GM12873 (cell line): ENCODE measurements around the gene ARHGAP10.

Source experiments
- TF ChIP-seq, protein P1 (sequence below): IDR thresholded peaks from 2 replicates; pipeline ENCODE4 v1.5.1; 2012; ENCODE audit warnings: low read depth, mild to moderate bottlenecking, moderate library complexity, low read length, control low read depth; ENCODE audit not compliant: insufficient read depth; ENCODE audit errors: missing control alignments

Gene ARHGAP10

GRCh38 chr4:147824316-147824715, 92.4 kb downstream of the ARHGAP10 start:
- TF ChIP-seq, protein P1, sequence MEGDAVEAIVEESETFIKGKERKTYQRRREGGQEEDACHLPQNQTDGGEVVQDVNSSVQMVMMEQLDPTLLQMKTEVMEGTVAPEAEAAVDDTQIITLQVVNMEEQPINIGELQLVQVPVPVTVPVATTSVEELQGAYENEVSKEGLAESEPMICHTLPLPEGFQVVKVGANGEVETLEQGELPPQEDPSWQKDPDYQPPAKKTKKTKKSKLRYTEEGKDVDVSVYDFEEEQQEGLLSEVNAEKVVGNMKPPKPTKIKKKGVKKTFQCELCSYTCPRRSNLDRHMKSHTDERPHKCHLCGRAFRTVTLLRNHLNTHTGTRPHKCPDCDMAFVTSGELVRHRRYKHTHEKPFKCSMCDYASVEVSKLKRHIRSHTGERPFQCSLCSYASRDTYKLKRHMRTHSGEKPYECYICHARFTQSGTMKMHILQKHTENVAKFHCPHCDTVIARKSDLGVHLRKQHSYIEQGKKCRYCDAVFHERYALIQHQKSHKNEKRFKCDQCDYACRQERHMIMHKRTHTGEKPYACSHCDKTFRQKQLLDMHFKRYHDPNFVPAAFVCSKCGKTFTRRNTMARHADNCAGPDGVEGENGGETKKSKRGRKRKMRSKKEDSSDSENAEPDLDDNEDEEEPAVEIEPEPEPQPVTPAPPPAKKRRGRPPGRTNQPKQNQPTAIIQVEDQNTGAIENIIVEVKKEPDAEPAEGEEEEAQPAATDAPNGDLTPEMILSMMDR, result no peak

GRCh38 chr4:147824884-147825283, 93.0 kb downstream of the ARHGAP10 start:
- TF ChIP-seq, protein P1, result no peak

DNA sequence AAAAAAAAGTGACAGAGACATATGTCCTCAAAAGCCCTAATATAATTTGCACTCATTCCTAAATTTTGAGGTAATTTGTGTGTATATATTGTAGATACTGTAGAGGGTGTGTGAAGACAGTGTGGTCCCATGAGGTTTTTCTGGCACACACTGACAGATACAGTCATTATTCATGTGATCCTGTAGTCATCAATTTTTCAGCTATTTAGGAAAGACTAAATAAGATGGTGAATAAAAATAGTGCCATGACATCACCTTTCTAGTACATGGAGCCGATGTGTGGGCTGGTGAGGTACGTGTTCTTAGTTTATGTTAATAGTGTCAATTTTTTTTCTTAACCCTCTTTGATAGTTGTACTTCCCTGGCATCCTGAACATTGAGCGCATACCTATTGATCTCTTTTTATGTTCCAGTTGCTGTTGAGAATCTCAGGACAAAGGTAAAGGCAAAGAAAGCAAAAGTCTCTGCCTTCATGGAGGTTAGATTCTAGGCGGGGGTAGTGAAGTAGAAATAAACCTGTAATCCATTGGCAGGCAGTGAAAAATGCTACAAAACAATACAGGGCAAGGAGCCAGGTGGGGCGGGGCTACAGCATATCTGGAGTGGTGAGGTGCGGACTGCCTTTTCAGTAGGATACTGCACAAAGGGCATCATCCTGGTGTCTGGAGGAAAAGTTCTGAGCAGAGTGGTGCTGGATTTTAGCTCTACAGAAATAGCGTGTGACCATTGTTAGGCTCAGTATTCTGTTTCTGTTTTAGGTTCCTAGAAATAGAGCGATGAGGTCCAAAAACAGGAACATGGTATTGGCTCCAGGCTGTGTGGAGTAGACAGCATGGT, 93.8 kb downstream of the ARHGAP10 start:
- TF ChIP-seq, protein P1, result no peak

- TF ChIP-seq, protein P1, result no peak
Observed at GRCh38 chr4:147826288-147826646, 94.4 kb downstream of the ARHGAP10 start.

DNA sequence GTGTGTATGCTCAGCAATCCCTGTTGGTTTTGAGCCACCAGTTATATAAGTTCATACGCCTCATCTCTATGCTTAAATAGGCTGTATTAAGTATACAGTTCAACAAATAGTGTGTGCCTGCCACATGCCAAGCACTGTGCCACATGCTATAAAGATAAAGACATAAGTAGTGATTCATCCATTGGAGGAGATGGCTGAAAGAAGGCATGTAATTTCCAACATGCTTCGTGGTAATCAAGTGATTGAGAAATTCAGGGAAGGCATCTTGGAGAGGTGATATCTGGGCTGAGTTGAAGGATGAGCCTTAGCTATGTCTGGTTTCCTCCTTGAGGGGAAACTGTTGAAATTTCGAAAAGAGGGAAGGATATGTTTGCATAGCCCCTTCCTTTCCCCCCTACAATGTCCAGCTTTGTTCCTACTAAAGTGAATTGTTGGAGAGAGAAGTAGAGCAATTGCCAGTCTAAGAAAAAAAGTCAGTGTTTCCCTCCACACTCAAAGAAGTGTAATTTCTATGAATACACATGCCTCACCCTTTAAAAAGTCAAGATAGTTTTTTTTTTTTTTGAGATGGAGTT, 96.5 kb downstream of the ARHGAP10 start:
- TF ChIP-seq, protein P1, result no peak

DNA sequence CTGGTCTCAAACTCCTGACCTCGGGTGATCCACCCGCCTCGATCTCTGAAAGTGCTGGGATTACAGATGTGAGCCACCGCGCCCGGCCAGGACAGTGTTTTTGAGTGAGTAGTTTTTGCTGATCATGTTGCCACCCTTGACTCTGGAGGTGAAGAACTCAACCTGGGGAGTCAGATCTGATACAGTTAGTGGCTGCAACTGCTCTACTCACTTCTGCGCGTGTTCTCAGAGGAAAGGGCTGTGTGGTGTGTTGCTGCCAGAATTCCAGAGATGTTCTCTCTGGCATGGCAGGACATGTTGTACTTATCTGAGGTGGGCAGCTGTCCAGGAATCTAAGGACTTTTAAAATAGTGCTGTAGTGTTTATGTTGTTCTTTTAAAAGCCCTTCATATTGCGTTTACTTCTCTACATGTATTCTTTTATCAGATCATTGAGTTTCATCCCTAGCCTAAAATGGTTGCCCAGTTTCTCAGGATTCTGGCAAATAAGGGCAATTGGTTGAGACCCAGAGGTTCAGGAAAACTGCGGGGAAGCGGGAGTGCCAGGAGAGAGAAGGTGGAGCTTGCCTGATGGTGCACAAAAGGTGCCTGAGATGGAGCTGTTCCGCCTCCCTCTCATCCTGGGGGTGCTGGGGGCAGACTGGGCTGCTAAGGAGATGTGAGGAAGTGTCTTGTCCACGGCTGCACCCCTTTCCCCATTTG, 97.7 kb downstream of the ARHGAP10 start:
- TF ChIP-seq, protein P1, result no peak

- TF ChIP-seq, protein P1, result no peak
Observed at GRCh38 chr4:147830102-147830463, 98.2 kb downstream of the ARHGAP10 start.
